ENCODE results near the gene CBX8. TPM values are rescaled to one million over a fixed set of nuclear protein-coding genes. Genes with fewer than 3 reads are reported as not detected.

The CBX8 gene
- polyA plus RNA-seq, 1 experiment = 0.37 TPM

DNA sequence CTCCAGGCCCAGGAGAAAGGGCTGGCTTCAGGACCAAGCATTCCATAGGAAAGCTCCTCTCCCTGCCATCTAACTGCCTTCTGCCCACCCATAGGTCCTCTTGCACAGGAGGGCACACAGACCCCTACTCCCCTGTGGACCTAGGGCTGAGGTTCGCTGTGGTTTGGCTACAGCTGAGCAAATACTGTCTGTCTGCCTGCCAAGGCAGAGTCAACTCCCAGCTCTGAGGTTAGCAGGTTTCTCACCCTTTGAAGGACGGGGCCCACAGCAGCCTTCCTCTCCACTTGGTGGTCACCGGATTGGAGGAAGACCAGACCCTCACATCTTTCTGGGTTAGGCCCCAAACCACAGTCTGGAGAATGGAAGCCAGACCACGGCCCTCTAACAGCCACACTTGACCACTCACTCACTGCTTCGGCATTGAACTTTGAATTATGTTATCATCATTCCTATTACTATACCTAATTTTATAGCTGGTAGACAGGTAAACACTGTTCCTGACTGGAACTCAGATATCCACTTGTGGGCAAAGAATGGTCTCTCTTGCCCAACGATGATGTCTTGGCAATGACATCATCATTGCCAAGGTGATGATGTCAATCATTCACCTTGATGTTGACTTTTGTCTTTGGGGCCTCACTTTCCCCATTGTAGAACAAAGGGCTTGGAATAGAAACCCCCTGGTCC lies 28.2 kb upstream of the CBX8 start:
- no peaks in the 10 kb centered on the region; the same call in 1 of the 2 replicates for H3K9me3 ChIP-seq (ENCODE audit: control insufficient read depth, insufficient read depth, low read length)
- DNase-seq (ENCODE audit: low read depth, low spot score) = no peak
- no peak overlapping the region for H3K4me3 ChIP-seq (ENCODE audit: low read depth, low read length)
- TF ChIP-seq, protein P1, sequence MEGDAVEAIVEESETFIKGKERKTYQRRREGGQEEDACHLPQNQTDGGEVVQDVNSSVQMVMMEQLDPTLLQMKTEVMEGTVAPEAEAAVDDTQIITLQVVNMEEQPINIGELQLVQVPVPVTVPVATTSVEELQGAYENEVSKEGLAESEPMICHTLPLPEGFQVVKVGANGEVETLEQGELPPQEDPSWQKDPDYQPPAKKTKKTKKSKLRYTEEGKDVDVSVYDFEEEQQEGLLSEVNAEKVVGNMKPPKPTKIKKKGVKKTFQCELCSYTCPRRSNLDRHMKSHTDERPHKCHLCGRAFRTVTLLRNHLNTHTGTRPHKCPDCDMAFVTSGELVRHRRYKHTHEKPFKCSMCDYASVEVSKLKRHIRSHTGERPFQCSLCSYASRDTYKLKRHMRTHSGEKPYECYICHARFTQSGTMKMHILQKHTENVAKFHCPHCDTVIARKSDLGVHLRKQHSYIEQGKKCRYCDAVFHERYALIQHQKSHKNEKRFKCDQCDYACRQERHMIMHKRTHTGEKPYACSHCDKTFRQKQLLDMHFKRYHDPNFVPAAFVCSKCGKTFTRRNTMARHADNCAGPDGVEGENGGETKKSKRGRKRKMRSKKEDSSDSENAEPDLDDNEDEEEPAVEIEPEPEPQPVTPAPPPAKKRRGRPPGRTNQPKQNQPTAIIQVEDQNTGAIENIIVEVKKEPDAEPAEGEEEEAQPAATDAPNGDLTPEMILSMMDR (IDR thresholded peaks at IDR 0.05; ENCODE audit: low read depth, low read length) = no peak
- POLR2A ChIA-PET = interaction anchor here (0.7 kb wide), 1 partner anchor 28 kb away, joined by 3 read pairs; the partner anchor contains the start of gene CBX8
- CTCF ChIA-PET = interaction anchor here (0.8 to 1.7 kb wide), 3 partner anchors 10 to 19 kb away, joined by 3 to 5 read pairs (median 5); partner anchors contain the start of gene CBX4
- H3K27me3 ChIP-seq (ENCODE audit: control insufficient read depth, insufficient read depth, low read length) = peaks cover 11% of the 10 kb centered on the region
- H3K27ac ChIP-seq (ENCODE audit: low read depth, low read length) = no peak overlapping the region

DNA sequence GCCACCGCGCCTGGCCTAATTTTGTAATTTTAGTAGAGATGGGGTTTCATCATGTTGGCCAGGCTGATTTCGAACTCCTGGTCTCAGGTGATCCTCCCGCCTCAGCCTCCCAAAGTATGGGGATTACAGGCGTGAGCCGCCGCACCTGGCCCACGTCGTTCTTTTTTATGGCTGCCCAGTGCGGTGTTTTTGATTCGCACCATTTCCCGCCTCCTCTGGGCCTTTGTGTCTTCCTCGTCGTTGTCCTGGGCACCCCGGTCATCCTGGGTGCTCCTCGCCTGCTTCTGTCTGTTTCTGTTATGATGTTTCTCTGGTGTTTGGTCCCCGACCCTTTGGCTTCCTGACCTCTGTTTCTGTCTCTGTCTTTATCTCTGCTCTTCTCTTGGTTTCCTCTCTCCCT lies 27.4 kb upstream of the CBX8 start:
- Histone ChIP-seq H3K27ac (ENCODE audit: low read depth, low read length) (no peak overlapping the region), H3K9me3 (ENCODE audit: control insufficient read depth, insufficient read depth, low read length) (no peaks in the 10 kb centered on the region; the same call in 1 of the 2 replicates), H3K27me3 (ENCODE audit: control insufficient read depth, insufficient read depth, low read length) (peaks cover 18% of the 10 kb centered on the region), H3K4me3 (ENCODE audit: low read depth, low read length) (no peak overlapping the region)
- DNase-seq (ENCODE audit: low read depth, low spot score) = no peak
- ChIA-PET POLR2A (no interaction called here), CTCF (interaction anchor here (1.1 to 1.3 kb wide), 2 partner anchors 11 to 12 kb away, joined by 3 to 4 read pairs; no protein-coding TSS in a partner anchor)
- TF ChIP-seq, protein P1 (IDR thresholded peaks at IDR 0.05; ENCODE audit: low read depth, low read length) = no peak

DNA sequence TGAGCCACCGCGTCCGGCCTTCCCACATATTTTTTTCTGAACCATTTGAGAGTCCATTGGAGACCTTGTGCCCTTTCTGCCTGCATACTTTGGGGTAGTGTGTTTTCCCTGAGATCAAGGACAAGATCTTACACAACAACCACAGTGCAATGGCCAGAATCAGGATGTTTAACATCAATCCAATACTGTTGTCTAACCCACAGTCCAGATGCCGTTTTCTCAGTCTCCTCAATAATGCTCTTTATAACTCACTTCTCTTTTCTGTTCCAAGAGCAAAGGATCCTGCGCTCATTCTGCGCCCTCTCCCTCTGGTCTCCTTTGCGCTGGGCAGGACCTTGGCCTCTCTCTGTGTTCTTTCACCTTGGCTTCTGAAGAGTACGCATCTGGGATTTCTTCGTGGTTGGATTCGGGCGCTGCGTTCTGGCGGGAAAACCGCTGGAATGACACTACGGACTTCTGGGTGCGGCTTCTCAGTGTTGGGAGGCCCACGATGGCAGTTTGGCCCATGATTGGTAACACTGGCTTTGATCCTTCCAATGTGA lies 25.8 kb upstream of the CBX8 start:
- peaks cover 30% of the 10 kb centered on the region for H3K27me3 ChIP-seq (ENCODE audit: control insufficient read depth, insufficient read depth, low read length)
- ChIA-PET POLR2A (no interaction called here), CTCF (interaction anchor here (0.7 to 1.3 kb wide), 2 partner anchors 12 to 13 kb away, joined by 3 to 4 read pairs; no protein-coding TSS in a partner anchor)
- no peak for DNase-seq (ENCODE audit: low read depth, low spot score)
- H3K4me3 ChIP-seq (ENCODE audit: low read depth, low read length) = no peak overlapping the region
- TF ChIP-seq, protein P1 (IDR thresholded peaks at IDR 0.05; ENCODE audit: low read depth, low read length) = no peak
- no peaks in the 10 kb centered on the region; the same call in 1 of the 2 replicates for H3K9me3 ChIP-seq (ENCODE audit: control insufficient read depth, insufficient read depth, low read length)
- no peak overlapping the region for H3K27ac ChIP-seq (ENCODE audit: low read depth, low read length)

DNA sequence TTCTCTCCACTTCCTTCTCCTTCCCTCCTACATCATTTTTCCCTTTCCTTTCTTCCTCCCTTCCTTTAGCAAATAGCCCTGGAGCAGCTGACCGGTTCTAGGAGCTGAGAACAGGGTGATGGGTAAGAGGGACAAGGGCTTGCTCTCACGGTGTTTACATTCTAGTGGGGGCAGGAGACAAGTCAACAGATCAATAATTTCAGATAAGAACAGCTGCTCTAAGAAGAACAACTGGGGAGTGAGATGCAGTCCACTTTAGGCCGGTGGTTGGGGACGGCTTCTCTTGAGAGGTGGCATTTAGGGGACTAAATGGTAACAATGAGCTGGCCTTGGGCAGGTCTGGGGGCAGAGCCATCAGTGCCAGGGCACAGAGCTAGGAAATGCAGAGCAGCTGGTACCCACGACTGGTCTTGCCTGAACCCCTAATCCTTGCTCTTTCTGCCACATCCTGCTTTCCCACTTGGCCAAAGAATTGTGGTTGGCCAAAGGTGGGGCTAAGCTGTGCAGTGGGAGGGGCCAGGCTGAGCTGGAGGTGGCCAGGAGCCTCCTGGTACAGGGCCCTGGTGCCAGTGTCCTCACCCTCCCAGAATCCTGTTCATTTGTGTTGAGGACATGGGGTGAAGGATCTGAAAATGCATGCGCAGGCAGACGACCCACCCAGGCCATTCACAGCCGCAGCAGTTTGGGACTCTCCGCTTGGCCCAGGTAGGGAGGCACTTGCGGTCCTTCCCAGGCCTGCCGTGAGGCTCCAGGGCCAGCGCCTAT lies 24.6 kb upstream of the CBX8 start:
- Histone ChIP-seq H3K27ac (ENCODE audit: low read depth, low read length) (no peak overlapping the region), H3K9me3 (ENCODE audit: control insufficient read depth, insufficient read depth, low read length) (no peaks in the 10 kb centered on the region; the same call in 1 of the 2 replicates), H3K4me3 (ENCODE audit: low read depth, low read length) (no peak overlapping the region), H3K27me3 (ENCODE audit: control insufficient read depth, insufficient read depth, low read length) (peaks cover 41% of the 10 kb centered on the region)
- ChIA-PET POLR2A (interaction anchor here (0.6 to 0.9 kb wide), 2 partner anchors 9 to 42 kb away, joined by 3 to 4 read pairs; no protein-coding TSS in a partner anchor), CTCF (no interaction called here)
- TF ChIP-seq, protein P1 (IDR thresholded peaks at IDR 0.05; ENCODE audit: low read depth, low read length) = no peak
- DNase-seq (ENCODE audit: low read depth, low spot score) = no peak
